GM19035 (cell line): ENCODE data around the gene HP1BP3.
A peak's percentile ranks its signal among the peaks of the same experiment; 100 is the strongest.
"Not testable (repeated sequence)": the region's sequence is repeated elsewhere in the genome, so short reads cannot be mapped to it uniquely, and the experiment has no call there.

ENCODE experiments used
- ATAC-seq: cut with Tn5 transposase; IDR thresholded peaks from one replicate; pipeline ENCODE4 v1.9.1; 2021; ENCODE audit not compliant: unreplicated experiment

The HP1BP3 gene

GRCh38 chr1:20787029-20787839, at the start of gene HP1BP3:
HP1BP3 (minus strand) TSS chr1:20787307; CDS start chr1:20780440, 6,867 bp downstream.
- peak; percentile 56 for ATAC-seq

- ATAC-seq: no peak
These were observed 49.1 kb upstream of the HP1BP3 start for GRCh38 chr1:20836230-20836629.

- ATAC-seq: no peak
These were observed 47.7 kb upstream of the HP1BP3 start for GRCh38 chr1:20834780-20835179.

GRCh38 chr1:20834192-20834591, 47.1 kb upstream of the HP1BP3 start:
- ATAC-seq: no peak

- no peak for ATAC-seq
These were observed 43.3 kb upstream of the HP1BP3 start for GRCh38 chr1:20830378-20830777.

- no peak for ATAC-seq
These were observed 42.8 kb upstream of the HP1BP3 start for GRCh38 chr1:20829946-20830345.

- ATAC-seq: no peak
These were observed 42.4 kb upstream of the HP1BP3 start for GRCh38 chr1:20829531-20829930.

GRCh38 chr1:20823845-20824244, 36.7 kb upstream of the HP1BP3 start:
- no peak for ATAC-seq

GRCh38 chr1:20821466-20821865, 34.4 kb upstream of the HP1BP3 start:
- no peak for ATAC-seq

GRCh38 chr1:20819818-20820217, 32.7 kb upstream of the HP1BP3 start:
- ATAC-seq: no peak

- no peak for ATAC-seq
These were observed 27.4 kb upstream of the HP1BP3 start for GRCh38 chr1:20814534-20814871.

- no peak for ATAC-seq
These were observed 24.8 kb upstream of the HP1BP3 start for GRCh38 chr1:20811916-20812315.

GRCh38 chr1:20793236-20793635, 6.1 kb upstream of the HP1BP3 start:
- no peak for ATAC-seq

GRCh38 chr1:20792196-20792595, 5.1 kb upstream of the HP1BP3 start:
- no peak for ATAC-seq

- ATAC-seq: no peak
These were observed 3.7 kb upstream of the HP1BP3 start for GRCh38 chr1:20790785-20791184.

GRCh38 chr1:20789598-20789997, 2.5 kb upstream of the HP1BP3 start:
- ATAC-seq: not testable (repeated sequence)

- no peak for ATAC-seq
These were observed 1.0 kb upstream of the HP1BP3 start for GRCh38 chr1:20787840-20788795.

GRCh38 chr1:20786253-20787028, 666 bp downstream of the HP1BP3 start:
- ATAC-seq: peak; percentile 74

GRCh38 chr1:20785907-20786252, 1.2 kb downstream of the HP1BP3 start:
- ATAC-seq: peak; percentile 3

- no peak for ATAC-seq
These were observed 11.4 kb downstream of the HP1BP3 start for GRCh38 chr1:20775700-20776099.

- no peak for ATAC-seq
These were observed 15.3 kb downstream of the HP1BP3 start for GRCh38 chr1:20771780-20772179.
